CD14-positive monocyte (primary cell): ENCODE data around the gene SMYD3. TPM values are rescaled to one million over a fixed set of nuclear protein-coding genes. Genes with fewer than 3 reads are reported as not detected.

Source experiments
- DNase-seq, 3 donors: peaks; one replicate each; pipeline ENCODE4 v3.0.0-alpha.2; 2011 to 2022
- H2AFZ ChIP-seq: 2 replicates; pipeline ENCODE4 v1.6.0; 2012; ENCODE audit warnings: mild to moderate bottlenecking, low read depth, low read length, inconsistent platforms; ENCODE audit not compliant: insufficient read depth, poor library complexity, severe bottlenecking
- H3K27ac ChIP-seq, 2 donors: 1 replicate in 1 of 2; 2 replicates in 1 of 2; pipeline ENCODE4 v1.5.1; 2012 to 2013; ENCODE audit warnings: low read length in 2 of 2, control low read depth in 1 of 2, inconsistent platforms in 1 of 2, low read depth in 1 of 2, mild to moderate bottlenecking in 1 of 2
- H3K27me3 ChIP-seq, 2 donors: one replicate each; pipeline versions ENCODE4 v1.6.0 to v1.6.1; 2011 to 2013; ENCODE audit warnings: low read length in 2 of 2; ENCODE audit not compliant: control insufficient read depth in 2 of 2, insufficient read depth in 2 of 2
- H3K36me3 ChIP-seq, 2 donors: replicated peaks in 1 of 2; 1 replicate in 1 of 2; 2 replicates in 1 of 2; pipeline versions ENCODE4 v1.5.1 to v1.6.1; 2012 to 2013; ENCODE audit warnings: low read length in 2 of 2, control low read depth in 1 of 2, inconsistent platforms in 1 of 2, mild to moderate bottlenecking in 1 of 2; ENCODE audit not compliant: insufficient read depth in 2 of 2, control insufficient read depth in 1 of 2
- H3K4me1 ChIP-seq, 2 donors: 1 replicate in 1 of 2; 2 replicates in 1 of 2; pipeline versions ENCODE4 v1.5.1 to v1.6.1; 2012 to 2013; ENCODE audit warnings: low read length in 2 of 2, control low read depth in 1 of 2, inconsistent platforms in 1 of 2, mild to moderate bottlenecking in 1 of 2, moderate library complexity in 1 of 2; ENCODE audit not compliant: insufficient read depth in 2 of 2, control insufficient read depth in 1 of 2
- H3K4me2 ChIP-seq: replicated peaks from 2 replicates; pipeline ENCODE3; 2012; ENCODE audit warnings: low read length, moderate library complexity, mild to moderate bottlenecking; ENCODE audit not compliant: poor library complexity, severe bottlenecking; ENCODE audit errors: extremely low read depth
- H3K4me3 ChIP-seq, 3 experiments: fragments of 200-600 bp in 1 of 3; sonication (generic) in 1 of 3; replicated peaks in 1 of 3; 1 replicate in 2 of 3; 2 replicates in 1 of 3; pipeline ENCODE4 v1.5.1; 2011 to 2013; ENCODE audit warnings: low read length in 3 of 3, mild to moderate bottlenecking in 3 of 3, control low read depth in 2 of 3, low read depth in 2 of 3, inconsistent platforms in 1 of 3, moderate library complexity in 1 of 3
- H3K79me2 ChIP-seq: 2 replicates; pipeline ENCODE4 v1.6.0; 2012; ENCODE audit warnings: mild to moderate bottlenecking, control low read depth, inconsistent platforms, low read length, moderate library complexity; ENCODE audit not compliant: insufficient read depth
- H3K9ac ChIP-seq: 2 replicates; pipeline ENCODE4 v1.6.0; 2017; ENCODE audit warnings: low read length, mild to moderate bottlenecking; ENCODE audit not compliant: insufficient read depth, poor library complexity, severe bottlenecking
- H3K9me3 ChIP-seq, 2 donors: replicated peaks in 1 of 2; 1 replicate in 1 of 2; 2 replicates in 1 of 2; pipeline versions ENCODE4 v1.5.1 to v1.6.1; 2012 to 2013; ENCODE audit warnings: low read length in 2 of 2, control low read depth in 1 of 2; ENCODE audit not compliant: control insufficient read depth in 1 of 2, insufficient read depth in 1 of 2
- H4K20me1 ChIP-seq: 2 replicates; pipeline ENCODE4 v1.6.0; 2012; ENCODE audit warnings: mild to moderate bottlenecking, low read length, control low read depth, moderate library complexity; ENCODE audit not compliant: insufficient read depth
- H3K27ac Mint-ChIP-seq, 7 donors: one replicate each; pipeline ENCODE4 v1.8.0; 2020; ENCODE audit warnings: mild to moderate bottlenecking in 7 of 7, mixed read lengths in 7 of 7, moderate library complexity in 6 of 7, inconsistent platforms in 2 of 7
- H3K27me3 Mint-ChIP-seq, 3 donors: one replicate each; pipeline ENCODE4 v1.8.0; 2021 to 2022; ENCODE audit warnings: low read depth in 3 of 3, mild to moderate bottlenecking in 3 of 3, mixed read lengths in 3 of 3, moderate library complexity in 3 of 3, inconsistent platforms in 1 of 3
- H3K36me3 Mint-ChIP-seq, 2 donors: one replicate each; pipeline ENCODE4 v1.8.0; 2020; ENCODE audit warnings: mixed read lengths in 2 of 2, inconsistent platforms in 1 of 2, mild to moderate bottlenecking in 1 of 2
- H3K4me1 Mint-ChIP-seq: one replicate; pipeline ENCODE4 v1.8.0; 2020; ENCODE audit warnings: mild to moderate bottlenecking, mixed read lengths
- H3K4me3 Mint-ChIP-seq, 2 donors: one replicate each; pipeline ENCODE4 v1.8.0; 2020; ENCODE audit warnings: mild to moderate bottlenecking in 2 of 2, mixed read lengths in 2 of 2, moderate library complexity in 1 of 2
- H3K9me3 Mint-ChIP-seq, 7 donors: one replicate each; pipeline ENCODE4 v1.8.0; 2020 to 2022; ENCODE audit warnings: mixed read lengths in 7 of 7, mild to moderate bottlenecking in 6 of 7, moderate library complexity in 6 of 7, inconsistent platforms in 2 of 7
- WGBS: methylation state at CpG from one replicate; pipeline ENCODE4 v1.1.5; 2013; ENCODE audit warnings: missing lambda C conversion rate; ENCODE audit not compliant: insufficient coverage; 5-methylcytosine and 5-hydroxymethylcytosine counted together
- intact Hi-C, 2 donors: fragments of 100-400 bp; cut with micrococcal nuclease; formaldehyde crosslinking; loops; one replicate each; pipeline versions ENCODE4 v1.15.0 to v1.15.1; 2023
- polyA plus RNA-seq, 3 donors: library from polyadenylated mRNA; depleted of rRNA in 1 of 3; unstranded in 2 of 3; stranded (reverse) in 1 of 3; fragments of 300-500 nt in 2 of 3; fragments of >200 nt in 1 of 3; fragmentation: Illumina TruSeq in 2 of 3; gene quantifications; 1 replicate in 2 of 3; 2 replicates in 1 of 3; pipeline ENCODE4 v1.2.3, GENCODE V29; 2012 to 2021
- TF ChIP-seq, protein P1 (sequence below): fragments of 200-600 bp; IDR thresholded peaks from one replicate; pipeline ENCODE4 v1.8.0; 2022; ENCODE audit warnings: antibody characterized with exemption, mild to moderate bottlenecking

SMYD3 gene
- polyA plus RNA-seq, 3 donors = 2.7 to 8.4 (median 4.0) TPM

DNA sequence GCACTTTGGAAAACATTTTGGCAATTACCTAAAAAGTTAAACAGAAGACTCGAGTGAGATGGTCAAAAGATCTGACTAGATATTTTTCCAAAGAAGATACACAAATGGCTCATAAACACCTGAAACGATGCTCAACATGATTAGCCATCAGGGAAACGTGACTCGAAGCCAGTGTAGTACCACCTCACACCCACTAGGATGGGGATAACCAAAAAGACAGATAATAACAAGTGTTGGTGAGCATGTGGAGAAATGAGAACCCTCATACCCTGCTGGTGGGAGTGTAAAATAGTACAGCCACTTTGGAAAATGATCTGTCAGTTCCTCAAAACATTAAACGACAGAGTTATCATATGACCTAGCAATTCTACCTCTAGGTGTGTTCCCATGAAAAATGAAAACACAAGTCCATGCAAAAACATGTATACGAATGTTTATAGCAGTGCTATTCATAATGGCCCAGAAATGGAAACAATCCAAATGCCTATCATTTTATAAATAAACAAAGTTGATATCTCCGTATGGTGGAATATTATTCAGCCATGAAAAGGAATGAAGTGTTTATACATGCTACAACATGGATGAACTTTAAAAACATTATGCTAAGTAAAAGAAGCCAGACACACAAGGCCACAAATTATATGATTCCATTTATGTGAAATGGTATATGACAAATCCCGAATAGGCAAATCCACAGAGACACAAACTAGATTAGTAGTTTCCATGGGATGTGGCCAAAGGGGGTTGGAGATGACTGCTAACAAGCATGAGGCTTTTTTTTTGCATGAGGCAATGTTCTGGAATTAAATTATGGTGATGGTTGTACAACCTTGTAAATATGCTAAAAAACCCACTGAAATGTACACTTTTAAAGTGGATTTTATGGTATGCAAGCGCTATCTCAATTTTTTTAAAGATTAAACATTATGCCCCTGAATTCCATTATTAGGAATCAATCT lies 727.0 kb downstream of the SMYD3 start:
- Histone ChIP-seq H3K9ac (no peak overlapping the region), H4K20me1 (no peaks in the 10 kb centered on the region), H3K4me1 (no peaks in the 10 kb centered on the region), H2AFZ (no peak overlapping the region), H3K27ac (no peak overlapping the region), H3K9me3 (no peaks in the 10 kb centered on the region), H3K4me3 (no peak overlapping the region), H3K79me2 (no peaks in the 10 kb centered on the region), H3K36me3 (no peaks in the 10 kb centered on the region), H3K4me2 (no peak overlapping the region), H3K27me3 (no peaks in the 10 kb centered on the region)
- H3K27me3 Mint-ChIP-seq = peaks cover 0 to 3% (median under 1%) of the 10 kb centered on the region in 3 donors
- H3K36me3 Mint-ChIP-seq = no peaks in the 10 kb centered on the region
- peaks cover 0 to 3% (median 0%) of the 10 kb centered on the region in 7 donors for H3K9me3 Mint-ChIP-seq
- no peak overlapping the region for H3K4me3 Mint-ChIP-seq
- DNase-seq = no peak
- no peaks in the 10 kb centered on the region for H3K4me1 Mint-ChIP-seq
- intact Hi-C loops = no loop called here
- no CpG with 5 or more reads among the region's 9 CpGs for WGBS
- TF ChIP-seq, protein P1, sequence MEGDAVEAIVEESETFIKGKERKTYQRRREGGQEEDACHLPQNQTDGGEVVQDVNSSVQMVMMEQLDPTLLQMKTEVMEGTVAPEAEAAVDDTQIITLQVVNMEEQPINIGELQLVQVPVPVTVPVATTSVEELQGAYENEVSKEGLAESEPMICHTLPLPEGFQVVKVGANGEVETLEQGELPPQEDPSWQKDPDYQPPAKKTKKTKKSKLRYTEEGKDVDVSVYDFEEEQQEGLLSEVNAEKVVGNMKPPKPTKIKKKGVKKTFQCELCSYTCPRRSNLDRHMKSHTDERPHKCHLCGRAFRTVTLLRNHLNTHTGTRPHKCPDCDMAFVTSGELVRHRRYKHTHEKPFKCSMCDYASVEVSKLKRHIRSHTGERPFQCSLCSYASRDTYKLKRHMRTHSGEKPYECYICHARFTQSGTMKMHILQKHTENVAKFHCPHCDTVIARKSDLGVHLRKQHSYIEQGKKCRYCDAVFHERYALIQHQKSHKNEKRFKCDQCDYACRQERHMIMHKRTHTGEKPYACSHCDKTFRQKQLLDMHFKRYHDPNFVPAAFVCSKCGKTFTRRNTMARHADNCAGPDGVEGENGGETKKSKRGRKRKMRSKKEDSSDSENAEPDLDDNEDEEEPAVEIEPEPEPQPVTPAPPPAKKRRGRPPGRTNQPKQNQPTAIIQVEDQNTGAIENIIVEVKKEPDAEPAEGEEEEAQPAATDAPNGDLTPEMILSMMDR = no peak
- no peak overlapping the region for H3K27ac Mint-ChIP-seq

DNA sequence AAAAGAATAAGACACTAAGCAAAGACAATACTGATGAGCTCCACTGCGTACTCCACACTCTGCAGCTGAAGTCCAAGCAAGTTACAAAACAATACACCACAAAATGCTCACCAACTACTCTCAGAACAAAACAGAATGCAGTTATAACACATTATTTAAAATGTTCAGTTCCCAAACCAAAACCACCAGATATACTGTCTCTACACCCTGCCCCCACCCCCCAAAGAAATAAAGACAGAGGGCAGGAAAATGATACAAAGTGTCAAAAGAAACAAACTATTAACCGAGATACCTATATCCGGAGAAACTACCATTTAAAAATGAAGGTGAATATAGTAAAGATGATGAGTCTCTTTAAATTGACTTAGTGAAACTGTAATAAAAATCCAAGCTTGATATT lies 729.3 kb downstream of the SMYD3 start:
- H3K36me3 ChIP-seq = no peaks in the 10 kb centered on the region
- no peaks in the 10 kb centered on the region for H3K36me3 Mint-ChIP-seq
- no peaks in the 10 kb centered on the region for H4K20me1 ChIP-seq
- no peak overlapping the region for H2AFZ ChIP-seq
- H3K4me2 ChIP-seq = no peak overlapping the region
- H3K27me3 Mint-ChIP-seq = peaks cover 0 to 3% (median 2%) of the 10 kb centered on the region in 3 donors
- no peak overlapping the region for H3K9ac ChIP-seq
- intact Hi-C loops = no loop called here
- H3K9me3 ChIP-seq = no peaks in the 10 kb centered on the region
- no peaks in the 10 kb centered on the region for H3K79me2 ChIP-seq
- no peaks in the 10 kb centered on the region for H3K27me3 ChIP-seq
- TF ChIP-seq, protein P1 = no peak
- H3K4me3 ChIP-seq = no peak overlapping the region
- no peak overlapping the region for H3K27ac Mint-ChIP-seq
- no peak overlapping the region for H3K27ac ChIP-seq
- no peak overlapping the region for H3K4me3 Mint-ChIP-seq
- no CpG with 5 or more reads among the region's 3 CpGs for WGBS
- H3K4me1 ChIP-seq = no peaks in the 10 kb centered on the region
- DNase-seq = no peak
- H3K4me1 Mint-ChIP-seq = no peaks in the 10 kb centered on the region
- H3K9me3 Mint-ChIP-seq = peaks cover 0 to 8% (median 2%) of the 10 kb centered on the region in 7 donors
